H1 (cell line): ENCODE measurements around the gene ZNF831. TPM values are rescaled to one million over a fixed set of nuclear protein-coding genes. Genes with fewer than 3 reads are reported as not detected.

Experiments
- CTCF ChIA-PET: fragments of 300-600 bp; sonication (Branson Sonifier 250); formaldehyde crosslinking; loops from one replicate; lab custom pipeline; 2021; ENCODE audit not compliant: partially characterized antibody; lab: Charles Lee
- POLR2A ChIA-PET: fragments of 300-600 bp; sonication (Branson Sonifier 250); formaldehyde crosslinking; loops from one replicate; lab custom pipeline; 2021; ENCODE audit warnings: inconsistent platforms; ENCODE audit not compliant: partially characterized antibody; lab: Charles Lee
- DNase-seq, 2 experiments: peaks; one replicate each; pipeline versions ENCODE4 v3.0.0 to v3.0.0-alpha.2; 2010 to 2022; ENCODE audit warnings: low spot score in 2 of 2, low read depth in 1 of 2, mixed read lengths in 1 of 2
- FAIRE-seq: peaks from 2 replicates; lab custom pipeline; 2011; peaks lifted over from hg19 to GRCh38; lab: Jason Lieb, UNC
- H2AFZ ChIP-seq: 2 replicates; pipeline ENCODE4 v1.8.1; 2012; ENCODE audit warnings: low read length, inconsistent platforms
- H2AK5ac ChIP-seq: 2 replicates; pipeline ENCODE4 v1.6.1; 2013; ENCODE audit warnings: low read depth, low read length
- H2BK120ac ChIP-seq: replicated peaks from 2 replicates; pipeline ENCODE3; 2013; ENCODE audit warnings: low read depth, low read length, inconsistent platforms
- H2BK12ac ChIP-seq: 2 replicates; pipeline ENCODE4 v1.6.1; 2013; ENCODE audit warnings: low read depth, low read length
- H2BK15ac ChIP-seq: 2 replicates; pipeline ENCODE4 v1.6.1; 2013; ENCODE audit warnings: low read length
- H2BK20ac ChIP-seq: 2 replicates; pipeline ENCODE4 v1.6.1; 2013; ENCODE audit warnings: low read length
- H2BK5ac ChIP-seq: 2 replicates; pipeline ENCODE4 v1.6.1; 2013; ENCODE audit warnings: low read depth, low read length
- H3K14ac ChIP-seq: 2 replicates; pipeline ENCODE4 v1.6.1; 2013; ENCODE audit warnings: inconsistent platforms; ENCODE audit not compliant: insufficient read length
- H3K18ac ChIP-seq: 2 replicates; pipeline ENCODE4 v1.6.1; 2013; ENCODE audit warnings: low read length; ENCODE audit errors: extremely low read depth
- H3K23ac ChIP-seq: 2 replicates; pipeline ENCODE4 v1.6.1; 2013; ENCODE audit warnings: inconsistent platforms; ENCODE audit not compliant: insufficient read length
- H3K23me2 ChIP-seq: 2 replicates; pipeline ENCODE4 v1.6.1; 2013; ENCODE audit warnings: low read depth, low read length
- H3K27ac ChIP-seq: 2 replicates; pipeline ENCODE4 v1.6.1; 2011; ENCODE audit warnings: low read depth, low read length, inconsistent platforms
- H3K27me3 ChIP-seq, 4 experiments: replicated peaks in 1 of 4; 1 replicate in 1 of 4; 2 replicates in 3 of 4; pipeline versions ENCODE4 v1.6.1 to v1.8.1; 2011 to 2013; ENCODE audit warnings: low read length in 3 of 4, mild to moderate bottlenecking in 3 of 4, inconsistent platforms in 2 of 4, mixed read lengths in 2 of 4, moderate library complexity in 1 of 4; ENCODE audit not compliant: control insufficient read depth in 3 of 4, insufficient read depth in 3 of 4; ENCODE audit errors: extremely low read depth in 1 of 4
- H3K36me3 ChIP-seq, 4 experiments: 2 replicates each; pipeline versions ENCODE4 v1.6.1 to v1.8.1; 2011 to 2013; ENCODE audit warnings: mild to moderate bottlenecking in 4 of 4, low read length in 3 of 4, moderate library complexity in 2 of 4, control low read depth in 1 of 4, inconsistent platforms in 1 of 4; ENCODE audit not compliant: insufficient read depth in 4 of 4, control insufficient read depth in 2 of 4
- H3K4ac ChIP-seq: replicated peaks from 2 replicates; pipeline ENCODE3; 2013; ENCODE audit warnings: low read length, low read depth, mixed read lengths, inconsistent platforms; ENCODE audit not compliant: insufficient read length
- H3K4me1 ChIP-seq, 4 experiments: replicated peaks in 1 of 4; 1 replicate in 1 of 4; 2 replicates in 3 of 4; pipeline versions ENCODE4 v1.6.1 to v1.8.1; 2011 to 2013; ENCODE audit warnings: low read length in 3 of 4, inconsistent platforms in 2 of 4, mixed read lengths in 1 of 4; ENCODE audit not compliant: insufficient read depth in 4 of 4, control insufficient read depth in 3 of 4
- H3K4me2 ChIP-seq, 2 experiments: 2 replicates each; pipeline versions ENCODE4 v1.6.1 to v1.8.1; 2011 to 2013; ENCODE audit warnings: low read depth in 2 of 2, low read length in 2 of 2, control low read depth in 1 of 2, inconsistent platforms in 1 of 2, mild to moderate bottlenecking in 1 of 2; ENCODE audit not compliant: insufficient read depth in 1 of 2
- H3K4me3 ChIP-seq, 4 experiments: fragments of 200-600, 300-600 bp in 1 of 4; sonication (generic), shearing (Covaris generic), sonication (Bioruptor Twin) in 1 of 4; 2 replicates each; pipeline versions ENCODE4 v1.5.1 to v1.8.1; 2011 to 2016; ENCODE audit warnings: low read length in 4 of 4, low read depth in 3 of 4, control low read depth in 2 of 4, inconsistent platforms in 2 of 4, mild to moderate bottlenecking in 2 of 4, mixed read lengths in 1 of 4, moderate library complexity in 1 of 4; ENCODE audit not compliant: insufficient read depth in 2 of 4; ENCODE audit errors: extremely low read depth in 1 of 4
- H3K56ac ChIP-seq: replicated peaks from 2 replicates; pipeline ENCODE3; 2013; ENCODE audit warnings: low read depth, mild to moderate bottlenecking, mixed read lengths, low read length, inconsistent platforms; ENCODE audit not compliant: insufficient read length
- H3K79me1 ChIP-seq: 2 replicates; pipeline ENCODE4 v1.6.1; 2013; ENCODE audit warnings: low read depth, low read length, control low read depth
- H3K79me2 ChIP-seq, 2 experiments: 2 replicates each; pipeline versions ENCODE4 v1.6.1 to v1.8.1; 2012 to 2013; ENCODE audit warnings: low read length in 2 of 2, mild to moderate bottlenecking in 2 of 2, inconsistent platforms in 1 of 2; ENCODE audit not compliant: insufficient read depth in 2 of 2, control insufficient read depth in 1 of 2
- H3K9ac ChIP-seq, 4 experiments: replicated peaks in 1 of 4; 1 replicate in 1 of 4; 2 replicates in 3 of 4; pipeline versions ENCODE4 v1.6.1 to v1.8.1; 2011 to 2013; ENCODE audit warnings: low read depth in 3 of 4, low read length in 3 of 4, control low read depth in 2 of 4, mild to moderate bottlenecking in 2 of 4, moderate library complexity in 2 of 4, inconsistent platforms in 1 of 4; ENCODE audit errors: extremely low read depth in 1 of 4
- H3K9me3 ChIP-seq, 2 experiments: 2 replicates each; pipeline versions ENCODE4 v1.6.1 to v1.8.1; 2012 to 2013; ENCODE audit warnings: mild to moderate bottlenecking in 2 of 2, moderate library complexity in 2 of 2, control low read depth in 1 of 2, inconsistent platforms in 1 of 2, low read depth in 1 of 2, low read length in 1 of 2, mixed read lengths in 1 of 2; ENCODE audit not compliant: insufficient read depth in 2 of 2
- H4K20me1 ChIP-seq, 2 experiments: replicated peaks in 1 of 2; 2 replicates each; pipeline versions ENCODE3 to v1.8.1; 2011 to 2013; ENCODE audit warnings: inconsistent platforms in 2 of 2, low read length in 2 of 2, mild to moderate bottlenecking in 1 of 2; ENCODE audit not compliant: insufficient read depth in 2 of 2, control insufficient read depth in 1 of 2
- H4K5ac ChIP-seq: 2 replicates; pipeline ENCODE4 v1.6.1; 2013; ENCODE audit warnings: low read length, low read depth, mixed read lengths, inconsistent platforms; ENCODE audit not compliant: insufficient read length
- H4K8ac ChIP-seq: 2 replicates; pipeline ENCODE4 v1.8.0; 2013; ENCODE audit warnings: mild to moderate bottlenecking, moderate library complexity, low read length, inconsistent platforms; ENCODE audit not compliant: insufficient read depth; ENCODE audit errors: extremely low read depth
- H4K91ac ChIP-seq: replicated peaks from 2 replicates; pipeline ENCODE3; 2013; ENCODE audit warnings: low read length, mixed read lengths, inconsistent platforms; ENCODE audit not compliant: insufficient read length
- CTCF ChIP-seq, 3 experiments: IDR thresholded peaks; 1 replicate in 2 of 3; 2 replicates in 1 of 3; pipeline versions ENCODE4 v1.5.1 to v1.6.1; 2011; ENCODE audit warnings: low read length in 3 of 3, mild to moderate bottlenecking in 3 of 3, inconsistent platforms in 2 of 3, low read depth in 1 of 3, moderate library complexity in 1 of 3; ENCODE audit not compliant: insufficient read depth in 1 of 3; ENCODE audit errors: control extremely low read depth in 1 of 3
- EGR1 ChIP-seq: IDR thresholded peaks from 2 replicates; pipeline ENCODE4 v1.6.1; 2011; ENCODE audit warnings: low read depth, low read length, borderline replicate concordance
- HDAC2 ChIP-seq, 2 experiments: fragments of 300-600 bp in 1 of 2; sonication (generic) in 1 of 2; IDR thresholded peaks; 2 replicates each; pipeline ENCODE4 v1.6.1; 2011 to 2012; ENCODE audit warnings: low read depth in 2 of 2, low read length in 2 of 2, mild to moderate bottlenecking in 2 of 2, moderate library complexity in 2 of 2, borderline replicate concordance in 1 of 2, inconsistent platforms in 1 of 2
- RFX5 ChIP-seq: IDR thresholded peaks from 2 replicates; pipeline ENCODE4 v1.6.1; 2011; ENCODE audit warnings: low read depth, low read length, improper control_type of control experiment, borderline replicate concordance
- SAP30 ChIP-seq: fragments of 300-600 bp; sonication (generic); IDR thresholded peaks from 2 replicates; pipeline ENCODE4 v1.7.1; 2012; ENCODE audit warnings: low read length, moderate library complexity, mild to moderate bottlenecking, inconsistent platforms; ENCODE audit not compliant: insufficient read depth, insufficient replicate concordance
- TCF12 ChIP-seq: IDR thresholded peaks from 2 replicates; pipeline ENCODE4 v1.6.1; 2011; ENCODE audit warnings: low read depth, mild to moderate bottlenecking, low read length
- WGBS, 2 experiments: shearing (Covaris generic) in 1 of 2; methylation state at CpG; one replicate each; pipeline versions ENCODE4 v1.1.6 to v1.1.7; 2013 to 2015; ENCODE audit warnings: low lambda C conversion rate in 2 of 2, mixed read lengths in 2 of 2, inconsistent platforms in 1 of 2, low coverage in 1 of 2, missing lambda C conversion rate in 1 of 2; ENCODE audit not compliant: insufficient replicate concordance in 2 of 2, insufficient coverage in 1 of 2, insufficient read length in 1 of 2; ENCODE audit errors: extremely low coverage in 1 of 2, missing lambda C conversion rate in 1 of 2; 5-methylcytosine and 5-hydroxymethylcytosine counted together
- polyA plus RNA-seq, 7 experiments: library from polyadenylated mRNA; depleted of rRNA in 3 of 7; stranded (reverse) in 5 of 7; unstranded in 2 of 7; fragments of >200 nt in 5 of 7; fragments of 200-250 nt in 2 of 7; gene quantifications; 1 replicate in 5 of 7; 2 replicates in 1 of 7; 4 replicates in 1 of 7; pipeline versions ENCODE4 v1.2.1 to v1.2.3, GENCODE V29; 2011 to 2013; ENCODE audit warnings: missing spikeins in 2 of 7, mixed read lengths in 2 of 7
- total RNA-seq: library from RNA; stranded (reverse); fragmentation: NEBNext Ultra II Directional; extraction: Animal tissue kit (Norgen Biotek cat#: 25700); gene quantifications from 2 replicates; pipeline ENCODE4 v1.2.1, GENCODE V29; 2021

Gene ZNF831
- total and polyA plus RNA-seq, 2 of the 8 experiments (the other 6 are each of a cell fraction or from before 2014, with no cell fraction given) = not detected

- H2BK20ac ChIP-seq = no peak overlapping the region
- H3K79me2 ChIP-seq = peaks cover 0 to 5% of the 10 kb centered on the region in 2 experiments; a peak in 1 of 4 replicates
- TF ChIP-seq HDAC2 (IDR thresholded peaks at IDR 0.05; ENCODE audit: borderline replicate concordance in 1 of 2, low read depth in 2 of 2, low read length in 2 of 2) (no peak), SAP30 (no peak), TCF12 (no peak), EGR1 (no peak), RFX5 (no peak), CTCF (IDR thresholded peaks at IDR 0.05; ENCODE audit: control extremely low read depth in 1 of 3, insufficient read depth in 1 of 3, low read depth in 1 of 3, low read length in 3 of 3) (no peak)
Observed at GRCh38 chr20:59118855-59119254, 44.8 kb upstream of the ZNF831 start.

More at GRCh38 chr20:59118855-59119254, 44.8 kb upstream of the ZNF831 start:
- no peak for FAIRE-seq
- Histone ChIP-seq H2AFZ (no peak overlapping the region), H2AK5ac (no peak overlapping the region), H2BK12ac (no peak overlapping the region), H4K20me1 (no peaks in the 10 kb centered on the region), H2BK5ac (no peak overlapping the region), H3K9me3 (peaks cover 0 to 13% of the 10 kb centered on the region in 2 experiments; a peak in 2 of 4 replicates), H3K23me2 (0 out of 2 replicates have a peak, but pooled peaks cover 5% of the 10 kb centered on the region), H3K4me2 (no peak overlapping the region), H3K56ac (no peak overlapping the region), H3K9ac (no peak overlapping the region), H4K5ac (no peak overlapping the region), H3K23ac (no peak overlapping the region), H4K91ac (no peak overlapping the region), H3K4me3 (no peak overlapping the region), H2BK120ac (no peak overlapping the region), H3K27me3 (no peaks in the 10 kb centered on the region), H3K79me1 (no peaks in the 10 kb centered on the region), H3K18ac (no peak overlapping the region), H3K14ac (no peak overlapping the region), H2BK15ac (no peak overlapping the region), H3K36me3 (no peaks in the 10 kb centered on the region), H3K4ac (no peak overlapping the region), H3K4me1 (peaks cover 2 to 12% (median 10%) of the 10 kb centered on the region in 4 experiments), H3K27ac (no peak overlapping the region), H4K8ac (no peak overlapping the region)
- 91% methylated on average over 9 of the region's 9 CpGs; no CpG with 5 or more reads in 1 of the 2 experiments for WGBS, 2 experiments
- ChIA-PET POLR2A (no interaction called here), CTCF (interaction anchor here (1.4 kb wide), 2 partner anchors 23 to 285 kb away, joined by 3 to 5 read pairs; no protein-coding TSS in a partner anchor)
- DNase-seq = no peak
